ENCODE results near the gene KCNJ8. TPM values are rescaled to one million over a fixed set of nuclear protein-coding genes. Genes with fewer than 3 reads are reported as not detected.

Gene KCNJ8
- total RNA-seq, 4 donors from 2014 or later: 17.9 to 29.8 (median 25.0) TPM

DNA sequence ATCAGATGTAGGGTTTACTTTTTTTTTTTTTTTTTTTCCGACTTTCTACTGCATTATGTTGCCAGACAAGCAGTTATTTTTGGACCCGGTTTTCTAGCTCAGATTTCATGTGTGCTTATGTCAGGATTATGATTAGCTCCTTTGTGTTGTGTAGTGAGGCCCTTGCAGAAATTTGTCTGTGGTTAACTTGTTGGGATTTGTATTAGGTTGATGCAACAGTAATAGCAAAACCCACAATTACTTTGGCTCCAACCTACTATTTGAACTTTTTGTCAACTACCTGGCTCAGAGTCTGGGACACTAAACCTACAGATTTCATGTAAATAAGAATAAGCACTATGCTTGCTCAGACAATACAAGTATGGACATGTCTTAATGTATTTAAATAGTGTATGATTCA is 44.1 kb upstream of the KCNJ8 start:
- Histone ChIP-seq H3K27me3 (no peaks in the 10 kb centered on the region), H3K36me3 (peaks cover 0 to 16% (median 4%) of the 10 kb centered on the region in 4 donors), H3K4me1 (peaks cover 16 to 30% (median 21%) of the 10 kb centered on the region in 4 donors), H3K4me3 (no peak overlapping the region), H3K27ac (replicated peaks in 1 of 4) (no peak overlapping the region), H3K9me3 (no peaks in the 10 kb centered on the region)
- no peak for DNase-seq (ENCODE audit: extremely low spot score)
- no peak for TF ChIP-seq POLR2AphosphoS5 (IDR thresholded peaks at IDR 0.05)
- 38% methylated on average over 2 of the region's 2 CpGs for WGBS
- intact Hi-C loops (cut with DNase I): no loop called here

DNA sequence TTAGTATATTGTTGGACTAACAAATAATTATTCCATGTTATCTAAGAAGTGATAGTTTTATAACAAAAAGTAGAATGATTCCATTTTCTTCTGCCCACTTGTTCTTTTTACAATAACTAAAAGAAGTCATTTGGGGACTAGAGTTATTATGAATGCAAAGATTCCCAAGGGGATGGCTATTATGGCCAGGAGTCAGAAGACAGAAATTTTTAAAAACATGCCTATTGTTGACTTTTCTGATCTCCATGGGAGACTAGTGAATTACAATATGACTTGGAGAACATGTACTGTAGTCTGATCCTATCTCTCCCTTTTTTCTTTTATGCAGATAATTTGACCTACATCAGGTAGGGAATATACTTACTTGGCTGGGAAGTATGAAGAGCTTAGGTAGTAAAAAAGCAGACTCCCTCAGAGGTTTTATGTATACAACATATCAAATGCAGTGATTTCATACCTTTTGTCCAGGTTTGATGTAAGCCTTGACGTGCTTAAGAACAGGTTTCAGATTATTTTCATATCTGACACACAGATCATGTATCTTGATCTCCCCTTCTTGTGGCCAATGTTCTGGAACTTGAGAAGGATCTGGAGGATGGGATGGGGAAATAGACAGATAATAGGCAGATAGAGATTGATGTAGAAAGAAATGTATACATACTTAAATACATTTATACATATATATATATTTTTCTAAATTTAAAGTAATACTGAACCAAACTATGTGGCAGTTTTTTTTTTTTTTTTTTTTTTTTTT is 41.0 kb upstream of the KCNJ8 start:
- no peak overlapping the region for H3K4me3 ChIP-seq
- H3K9me3 ChIP-seq: no peaks in the 10 kb centered on the region
- intact Hi-C loops (cut with DNase I): no loop called here
- H3K36me3 ChIP-seq: peaks cover 0 to 32% (median 6%) of the 10 kb centered on the region in 4 donors
- H3K4me1 ChIP-seq: peaks cover 15 to 21% (median 17%) of the 10 kb centered on the region in 4 donors
- H3K27ac ChIP-seq (replicated peaks in 1 of 4): no peak overlapping the region
- TF ChIP-seq POLR2AphosphoS5 (IDR thresholded peaks at IDR 0.05): no peak
- TF ChIP-seq EP300 (IDR thresholded peaks at IDR 0.05): no peak
- TF ChIP-seq POLR2A (IDR thresholded peaks at IDR 0.05; ENCODE audit: low read depth): no peak
- TF ChIP-seq CTCF (IDR thresholded peaks at IDR 0.05): no peak
- WGBS: 61% methylated on average over 1 of the region's 1 CpG
- H3K27me3 ChIP-seq: no peaks in the 10 kb centered on the region
- DNase-seq (ENCODE audit: extremely low spot score): no peak

DNA sequence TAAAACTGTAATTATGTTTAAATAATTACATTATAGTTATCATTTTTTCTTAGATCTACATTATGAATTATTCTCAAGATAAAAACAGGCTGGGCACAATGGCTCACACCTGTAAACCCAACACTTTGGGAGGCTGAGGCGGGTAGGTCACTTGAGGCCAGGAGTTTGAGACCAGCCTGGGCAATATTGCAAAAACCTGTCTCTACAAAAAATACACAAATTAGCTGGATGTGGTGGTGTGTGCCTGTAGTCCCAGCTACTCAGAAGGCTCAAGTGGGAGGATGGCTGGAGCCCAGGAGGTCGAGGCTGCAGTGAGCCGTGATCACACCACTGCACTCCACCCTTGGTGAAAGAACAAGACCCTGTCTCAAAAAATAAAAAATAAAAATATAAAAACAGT is 40.3 kb upstream of the KCNJ8 start:
- TF ChIP-seq POLR2A (IDR thresholded peaks at IDR 0.05; ENCODE audit: low read depth) (no peak), CTCF (IDR thresholded peaks at IDR 0.05) (no peak), POLR2AphosphoS5 (IDR thresholded peaks at IDR 0.05) (no peak)
- no peaks in the 10 kb centered on the region for H3K27me3 ChIP-seq
- H3K27ac ChIP-seq (replicated peaks in 1 of 4): no peak overlapping the region
- WGBS: 89% methylated on average over 3 of the region's 3 CpGs
- no peak overlapping the region for H3K4me3 ChIP-seq
- peaks cover 8 to 14% (median 13%) of the 10 kb centered on the region in 4 donors for H3K4me1 ChIP-seq
- H3K36me3 ChIP-seq: peaks cover 0 to 33% (median 9%) of the 10 kb centered on the region in 4 donors
- intact Hi-C loops (cut with DNase I): no loop called here
- no peaks in the 10 kb centered on the region for H3K9me3 ChIP-seq
- DNase-seq (ENCODE audit: extremely low spot score): no peak

DNA sequence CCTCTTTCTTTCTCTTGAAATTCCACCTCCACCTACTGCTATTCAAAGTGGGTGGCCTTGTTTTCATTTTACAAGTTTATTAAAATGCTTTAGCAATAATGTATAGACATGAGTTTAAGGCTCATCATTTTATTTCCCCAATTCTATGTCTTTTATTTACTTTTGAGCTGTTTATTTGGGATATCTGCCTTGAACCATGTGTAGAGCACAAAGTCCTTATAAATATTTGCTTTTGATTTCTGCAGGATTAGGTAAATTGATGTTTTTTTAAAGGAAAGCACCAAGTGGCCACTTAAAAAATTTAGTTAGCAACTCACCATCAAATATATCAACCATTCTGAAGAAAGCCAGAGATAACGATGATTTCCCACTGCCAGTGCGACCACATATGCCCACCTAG is 39.8 kb upstream of the KCNJ8 start:
- no peak overlapping the region for H3K4me3 ChIP-seq
- 97% methylated on average over 2 of the region's 2 CpGs for WGBS

DNA sequence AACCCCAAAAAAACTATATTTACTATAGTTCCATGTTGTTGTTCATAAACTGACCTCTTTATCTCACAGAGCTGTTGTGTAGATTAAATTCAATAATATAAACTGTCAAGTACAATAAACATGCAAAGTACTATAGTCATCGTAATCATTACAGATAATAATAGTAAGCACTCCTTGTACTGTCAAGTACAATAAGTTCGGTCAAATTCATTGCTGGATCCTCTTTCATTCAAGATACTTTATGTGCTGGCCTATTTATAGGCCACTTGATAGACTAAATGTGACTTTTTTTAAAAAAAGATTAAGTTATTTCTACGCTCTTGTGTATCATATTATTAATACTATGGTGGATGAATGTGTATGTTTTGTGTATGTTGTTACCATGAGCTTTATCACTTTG is 39.2 kb upstream of the KCNJ8 start:
- no peaks in the 10 kb centered on the region for H3K27me3 ChIP-seq
- H3K36me3 ChIP-seq: peaks cover 0 to 33% (median 11%) of the 10 kb centered on the region in 4 donors
- no peak overlapping the region for H3K4me3 ChIP-seq
- no peak overlapping the region for H3K27ac ChIP-seq (replicated peaks in 1 of 4)
- peaks cover 0 to 6% (median 2%) of the 10 kb centered on the region in 4 donors for H3K4me1 ChIP-seq
- intact Hi-C loops (cut with DNase I): no loop called here
- no peaks in the 10 kb centered on the region for H3K9me3 ChIP-seq
- no peak for DNase-seq (ENCODE audit: extremely low spot score)
- WGBS: 85% methylated on average over 3 of the region's 3 CpGs
- TF ChIP-seq POLR2AphosphoS5 (IDR thresholded peaks at IDR 0.05) (no peak), EP300 (IDR thresholded peaks at IDR 0.05) (no peak), POLR2A (IDR thresholded peaks at IDR 0.05; ENCODE audit: low read depth) (no peak), CTCF (IDR thresholded peaks at IDR 0.05) (no peak)

More for the DNA sequence above, 39.8 kb upstream of the KCNJ8 start:
- DNase-seq (ENCODE audit: extremely low spot score): no peak
- no peak for TF ChIP-seq POLR2AphosphoS5 (IDR thresholded peaks at IDR 0.05)
- TF ChIP-seq CTCF (IDR thresholded peaks at IDR 0.05): no peak
- intact Hi-C loops (cut with DNase I): no loop called here
- no peaks in the 10 kb centered on the region for H3K27me3 ChIP-seq
- no peaks in the 10 kb centered on the region for H3K9me3 ChIP-seq
- peaks cover 3 to 9% (median 8%) of the 10 kb centered on the region in 4 donors for H3K4me1 ChIP-seq
- peaks cover 0 to 33% (median 11%) of the 10 kb centered on the region in 4 donors for H3K36me3 ChIP-seq
- no peak overlapping the region for H3K27ac ChIP-seq (replicated peaks in 1 of 4)

Data from esophagus muscularis mucosa (tissue), 4 donors.